HG03565 (cell line): Measurements from ENCODE around the gene PPIL6.

Experiments used
- ATAC-seq: cut with Tn5 transposase; IDR thresholded peaks from one replicate; pipeline ENCODE4 v1.9.1; 2021; ENCODE audit warnings: mild to moderate bottlenecking, moderate library complexity; ENCODE audit not compliant: unreplicated experiment

The PPIL6 gene

GRCh38 chr6:109440331-109441068, at the start of gene PPIL6, which contains the start of gene SMPD2:
TSS of gene PPIL6 (minus strand) at chr6:109440628. CDS start at chr6:109440590, 38 bp downstream.
TSS of gene SMPD2 (plus strand) at chr6:109440724. CDS start at chr6:109441122, 398 bp downstream.
- peak; percentile 80 for ATAC-seq

GRCh38 chr6:109488001-109488400, 47.6 kb upstream of the PPIL6 start:
- no peak for ATAC-seq

- no peak for ATAC-seq
Observed at GRCh38 chr6:109486068-109486467, 45.6 kb upstream of the PPIL6 start.

- no peak for ATAC-seq
Observed at GRCh38 chr6:109485266-109485935, 45.0 kb upstream of the PPIL6 start.

GRCh38 chr6:109484122-109484521, 43.7 kb upstream of the PPIL6 start:
- no peak for ATAC-seq

GRCh38 chr6:109483735-109484057, 43.3 kb upstream of the PPIL6 start:
- no peak for ATAC-seq

GRCh38 chr6:109482905-109483734, 42.7 kb upstream of the PPIL6 start, which contains the start of gene ZBTB24:
TSS of gene ZBTB24 (minus strand) at chr6:109483219. CDS start at chr6:109482026, 1,193 bp downstream.
- peak; percentile 86 for ATAC-seq

- ATAC-seq = no peak
Observed at GRCh38 chr6:109480993-109481480, 40.6 kb upstream of the PPIL6 start.

- ATAC-seq = no peak
Observed at GRCh38 chr6:109478841-109479624, 38.6 kb upstream of the PPIL6 start.

GRCh38 chr6:109478222-109478805, 37.9 kb upstream of the PPIL6 start:
- ATAC-seq = no peak

GRCh38 chr6:109477725-109478124, 37.3 kb upstream of the PPIL6 start:
- ATAC-seq = no peak

- no peak for ATAC-seq
Observed at GRCh38 chr6:109477184-109477583, 36.8 kb upstream of the PPIL6 start.

- no peak for ATAC-seq
Observed at GRCh38 chr6:109475625-109476024, 35.2 kb upstream of the PPIL6 start.

- ATAC-seq = no peak
Observed at GRCh38 chr6:109474995-109475394, 34.6 kb upstream of the PPIL6 start.

- no peak for ATAC-seq
Observed at GRCh38 chr6:109473120-109473519, 32.7 kb upstream of the PPIL6 start.

GRCh38 chr6:109472132-109472995, 31.9 kb upstream of the PPIL6 start:
- ATAC-seq = peak; percentile 38

GRCh38 chr6:109471105-109471810, 30.8 kb upstream of the PPIL6 start:
- ATAC-seq = no peak

- no peak for ATAC-seq
Observed at GRCh38 chr6:109469591-109470189, 29.3 kb upstream of the PPIL6 start.
